ENCODE measurements around the gene LMO2.
"Not testable (repeated sequence)": the region's sequence is repeated elsewhere in the genome, so short reads cannot be mapped to it uniquely, and the experiment has no call there.

LMO2 gene

DNA sequence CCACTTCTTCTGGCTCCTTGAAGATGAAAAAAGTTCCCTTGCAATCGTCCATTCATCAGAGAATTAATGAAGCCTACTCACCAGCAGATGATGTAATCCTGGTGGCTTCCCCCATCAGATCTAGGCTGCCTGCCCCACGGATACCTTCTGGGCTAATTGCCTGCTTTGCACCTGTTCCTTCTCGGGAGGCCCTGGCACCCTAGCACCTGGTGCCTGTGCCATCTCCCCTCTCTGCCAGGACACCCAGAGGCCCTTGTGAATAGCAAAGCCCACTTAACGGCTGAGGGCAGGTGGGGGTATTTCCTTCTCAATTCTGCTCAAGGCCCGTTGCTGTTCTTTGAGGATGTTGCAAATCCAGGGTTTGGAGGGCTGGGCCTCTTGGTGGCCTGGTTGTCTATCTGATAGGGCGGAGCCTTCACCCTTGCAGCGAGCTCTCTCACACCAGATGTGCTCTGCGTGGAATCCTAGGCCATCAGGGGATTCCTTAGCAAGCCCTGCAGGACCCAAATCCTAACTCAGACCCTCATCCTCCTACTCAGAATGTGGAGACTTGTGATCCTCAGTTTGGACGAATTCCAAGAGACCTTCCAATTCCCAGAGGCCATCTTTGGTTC, at the start of gene LMO2:
Gene LMO2 (minus strand): TSS at position 363 of the 614 bp plus-strand sequence. CDS start 22,360 bp downstream, outside the sequence.
- no peak for DNase-seq

DNA sequence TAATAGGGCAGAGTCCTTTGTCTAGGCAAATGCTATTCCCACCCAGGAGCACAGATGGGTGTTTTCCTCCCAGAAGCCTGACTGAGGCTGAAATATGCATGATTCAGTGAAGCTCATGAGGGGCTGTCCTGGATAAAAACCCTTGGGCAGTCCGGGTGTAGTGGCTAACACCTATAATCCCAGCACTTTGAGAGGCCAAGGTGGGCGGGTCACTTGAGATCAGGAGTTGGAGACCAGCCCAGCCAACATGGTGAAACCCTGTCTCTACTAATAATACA, 48.6 kb upstream of the LMO2 start:
- DNase-seq, result no peak

DNA sequence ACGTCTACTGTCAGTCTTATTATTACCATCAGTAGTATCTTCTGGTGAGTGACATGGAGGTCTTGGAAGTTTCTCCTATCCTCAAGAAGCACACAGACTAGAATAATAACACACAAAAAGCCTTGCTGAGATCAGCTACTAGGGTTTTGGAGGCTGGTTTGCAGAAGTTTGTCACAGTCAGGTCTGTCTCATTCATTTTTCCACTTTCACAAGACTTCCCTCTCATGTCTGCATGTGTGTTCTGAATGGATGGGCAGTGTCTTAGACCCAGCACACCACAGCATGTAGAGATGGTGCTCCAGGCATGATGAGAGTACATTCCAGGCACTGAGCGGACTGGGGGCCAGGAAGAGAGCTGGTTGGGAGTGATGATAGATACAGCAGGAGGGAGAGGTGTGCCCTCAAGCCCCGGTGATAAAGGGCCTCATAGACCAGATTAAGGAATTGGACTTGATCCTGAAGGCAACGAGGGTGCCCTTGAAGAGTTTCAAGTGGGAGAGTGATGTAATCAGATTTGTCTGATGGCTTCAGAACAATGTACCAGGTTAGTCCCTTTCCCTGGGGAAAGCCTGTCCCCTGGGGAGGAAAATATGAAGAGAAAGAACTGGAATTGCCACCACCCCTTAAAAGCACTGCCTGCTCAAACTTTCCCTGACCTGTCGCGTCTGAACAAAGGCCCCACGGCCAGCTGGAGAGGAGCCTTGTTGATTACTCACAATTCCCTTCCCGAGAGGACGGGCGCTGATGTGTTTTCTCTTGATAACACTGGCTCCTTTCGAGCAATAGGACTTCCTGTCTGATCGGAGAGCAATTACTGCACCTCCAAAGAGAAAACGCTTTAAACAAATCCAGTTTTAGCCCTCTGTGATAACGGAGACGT, 45.1 kb upstream of the LMO2 start:
- DNase-seq, result no peak

DNA sequence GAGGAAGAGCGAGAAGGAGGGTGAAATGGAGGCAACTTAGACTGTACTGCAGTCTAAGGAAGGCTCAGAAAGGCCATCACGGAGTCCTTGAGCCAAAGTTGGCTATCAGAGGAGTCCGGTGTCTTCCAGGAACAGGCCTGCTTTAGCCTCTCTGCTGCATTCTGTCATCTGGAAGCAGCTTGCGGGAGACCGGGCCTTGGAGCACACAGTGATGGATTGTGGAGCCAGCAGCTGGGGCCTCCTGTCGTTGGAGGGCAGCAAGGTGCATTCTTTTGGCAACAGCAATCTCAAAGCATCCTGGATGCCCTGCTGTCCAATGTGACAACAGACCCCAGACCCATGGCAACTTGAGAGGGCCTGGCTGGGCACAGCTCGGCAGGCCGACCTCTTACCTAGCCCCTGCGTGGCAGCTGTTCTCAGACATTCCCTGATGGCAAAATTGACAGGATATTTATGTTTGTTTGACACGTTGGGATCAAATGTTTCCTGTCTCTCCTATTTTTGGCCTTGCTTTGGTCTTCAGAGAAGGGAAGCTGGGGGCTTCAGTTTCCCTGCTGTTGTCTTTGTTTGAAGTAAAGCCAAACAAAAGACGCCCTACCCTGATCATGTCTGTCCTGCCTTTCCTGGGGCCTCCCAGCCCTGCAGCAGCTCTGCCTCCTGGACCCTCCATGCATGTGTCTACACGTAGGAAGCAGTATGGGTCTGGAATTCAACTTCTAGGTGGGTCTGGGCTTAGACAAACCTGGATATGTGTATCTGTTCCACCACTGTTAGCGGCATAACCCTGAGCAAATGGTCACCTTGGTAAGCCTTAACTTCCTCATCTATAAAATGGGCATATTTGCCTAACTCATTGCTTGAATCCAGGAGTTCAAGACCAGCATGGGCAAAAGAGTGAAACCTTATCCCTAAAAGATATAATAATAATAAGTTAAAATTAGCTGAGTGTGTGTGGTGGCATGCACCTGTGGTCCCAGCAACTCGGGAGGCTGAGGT, 43.9 kb upstream of the LMO2 start:
- no peak for DNase-seq

DNA sequence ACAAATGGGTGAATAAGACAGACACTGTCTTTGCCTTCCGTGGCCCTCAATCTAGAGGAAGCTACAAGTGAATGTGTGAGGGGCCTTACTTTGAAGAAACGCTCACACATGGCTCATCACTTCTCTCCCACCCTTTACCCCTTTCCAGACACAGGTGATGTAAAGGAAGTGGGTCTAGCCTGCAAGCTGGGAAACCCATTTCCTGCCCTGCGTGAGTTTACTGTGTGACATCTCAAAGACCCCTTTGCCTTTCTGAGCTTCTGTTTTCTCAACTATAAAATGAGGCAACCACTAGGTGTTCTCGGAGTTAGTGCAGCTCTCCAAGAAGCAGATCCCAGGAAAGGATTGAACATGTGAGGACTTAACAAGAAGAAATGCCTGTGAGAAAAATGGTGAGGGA, 43.1 kb upstream of the LMO2 start:
- no peak for DNase-seq

DNA sequence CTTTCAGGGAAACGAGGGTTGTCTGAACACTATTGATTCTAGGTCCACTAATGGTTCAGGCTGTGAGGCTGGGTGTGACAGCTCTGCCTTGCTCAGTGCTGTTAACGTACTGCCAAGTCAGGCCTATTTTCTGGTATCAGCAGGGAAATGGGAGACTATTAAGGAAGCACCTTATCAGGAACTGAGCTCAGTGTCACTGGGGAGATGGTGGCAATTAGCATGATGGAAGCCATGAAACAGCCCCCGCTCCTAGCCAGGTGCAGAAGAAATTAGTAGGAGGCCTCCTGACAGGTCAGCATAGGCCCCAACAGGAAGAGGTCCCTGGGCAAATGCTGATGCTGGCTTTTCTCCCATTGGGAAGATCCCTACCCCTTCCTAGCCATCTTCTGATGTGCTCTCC, 42.6 kb upstream of the LMO2 start:
- no peak for DNase-seq

DNA sequence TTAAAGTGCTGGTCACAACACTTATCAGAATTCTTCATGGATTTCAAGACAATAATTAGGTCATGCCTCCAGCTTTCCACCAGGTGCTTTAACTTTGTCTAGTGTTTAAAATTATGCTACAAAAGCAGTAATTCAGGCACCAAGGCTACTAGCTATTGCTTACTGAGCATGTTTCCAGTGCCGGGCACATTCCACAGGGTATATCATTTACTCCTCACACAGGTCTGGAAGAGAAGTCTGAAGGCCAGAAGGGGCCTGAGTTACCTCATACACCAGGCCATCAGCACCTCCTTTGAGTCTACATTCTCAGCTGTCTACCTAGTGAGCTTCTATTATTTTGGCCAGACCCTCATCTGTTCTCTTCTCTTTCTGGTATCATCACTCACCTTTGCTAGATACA, 41.7 kb upstream of the LMO2 start:
- DNase-seq, result no peak

DNA sequence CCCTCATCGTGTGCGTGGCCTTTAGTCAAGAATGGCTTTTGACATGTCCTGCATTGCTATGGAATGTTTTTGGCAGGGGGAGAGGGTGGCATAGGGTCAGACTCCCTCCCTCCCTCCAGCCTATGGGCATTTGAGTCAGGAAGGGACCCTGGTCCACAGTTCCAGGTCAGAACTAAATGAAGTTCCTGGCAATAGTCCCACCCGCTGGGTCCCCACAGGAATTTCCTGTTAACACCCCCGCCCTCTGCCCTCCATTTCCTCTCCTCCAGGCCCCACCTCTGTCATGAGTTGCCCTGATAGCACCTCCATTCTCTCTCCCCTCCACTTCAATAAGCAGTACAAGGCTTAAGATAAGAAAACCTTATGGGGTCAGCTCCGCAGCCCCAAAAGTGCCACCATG, 40.8 kb upstream of the LMO2 start:
- DNase-seq, result no peak

DNA sequence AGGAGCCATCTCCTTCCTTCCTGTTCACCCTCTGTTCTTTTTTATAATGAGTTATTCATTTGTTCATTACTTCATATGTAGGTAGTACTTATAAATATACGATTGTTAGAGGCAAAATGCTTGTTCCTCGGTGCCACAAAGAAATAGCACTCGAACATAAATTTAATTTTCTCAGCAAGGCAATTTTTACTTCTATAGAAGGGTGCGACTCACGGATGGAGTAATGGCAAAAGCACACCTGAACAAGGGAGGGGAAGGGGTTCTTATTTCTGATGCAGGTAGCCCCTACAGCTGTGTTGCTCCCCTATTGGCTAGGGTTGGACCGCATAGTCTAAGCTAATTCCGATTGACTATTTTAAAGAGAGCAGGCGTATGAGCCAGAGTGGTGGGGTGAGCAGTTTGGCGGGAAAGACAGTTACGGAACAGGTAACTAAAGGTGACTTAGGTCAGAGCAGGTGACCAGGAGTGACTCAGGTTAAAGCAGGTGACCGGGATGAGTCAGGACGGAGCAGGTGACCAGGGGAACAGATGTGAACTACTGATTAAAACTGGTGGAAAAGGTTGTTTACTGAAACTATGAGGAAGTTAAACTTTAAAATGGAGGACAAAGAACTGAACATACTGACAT, 40.0 kb upstream of the LMO2 start:
- not testable (repeated sequence) for DNase-seq

DNA sequence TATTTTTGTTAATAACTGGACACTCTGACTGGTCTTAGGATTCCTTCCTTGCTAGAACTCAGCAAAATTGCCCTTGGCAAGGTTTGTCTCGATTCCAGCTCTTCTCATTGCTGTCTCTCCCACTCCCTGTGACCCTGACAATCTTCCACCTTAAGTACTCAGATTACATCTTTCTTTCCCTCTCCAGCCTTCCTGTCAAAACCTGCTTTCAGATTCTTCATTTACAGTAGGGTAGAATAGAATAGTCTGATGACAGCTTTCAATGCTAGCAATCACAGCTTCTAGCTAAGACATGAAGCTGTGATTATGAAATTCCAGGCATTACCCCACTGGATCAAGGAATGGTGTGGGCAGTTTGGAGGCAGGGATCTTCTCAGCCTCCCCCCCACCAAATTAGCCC, 39.2 kb upstream of the LMO2 start:
- no peak for DNase-seq

DNA sequence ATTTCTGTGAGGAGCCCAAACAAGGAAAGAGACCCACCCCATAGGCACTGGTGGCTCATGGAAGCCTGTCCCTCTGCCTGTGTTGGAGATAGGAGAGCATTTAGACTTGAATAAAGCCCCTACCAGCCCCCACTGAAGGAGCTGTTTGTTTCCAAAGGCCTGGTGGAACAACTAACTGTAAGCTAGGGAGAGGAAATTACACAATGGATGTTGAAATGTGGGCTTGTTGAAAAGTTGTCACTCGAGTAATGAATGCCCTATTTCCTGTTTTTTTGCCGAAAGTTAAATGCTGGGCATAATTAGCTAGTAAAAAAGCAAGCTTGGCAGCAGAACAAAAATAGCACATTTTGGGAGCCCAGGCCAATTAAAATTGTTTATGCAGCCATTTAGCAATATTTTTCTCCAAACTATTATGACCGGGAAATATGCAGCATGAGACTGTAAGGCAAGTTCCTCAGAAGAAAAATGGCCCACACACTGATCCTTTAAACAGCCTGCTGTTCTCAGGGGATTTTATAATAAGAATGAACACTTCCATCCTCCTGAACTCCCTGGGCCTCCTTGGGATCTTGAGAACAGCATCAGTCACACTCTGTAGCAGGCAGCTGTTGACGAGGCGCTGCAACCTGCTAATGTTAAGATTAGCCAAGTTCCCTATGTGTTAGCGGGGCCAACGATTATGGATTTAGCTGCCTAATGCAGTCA, 38.6 kb upstream of the LMO2 start:
- DNase-seq, result no peak

DNA sequence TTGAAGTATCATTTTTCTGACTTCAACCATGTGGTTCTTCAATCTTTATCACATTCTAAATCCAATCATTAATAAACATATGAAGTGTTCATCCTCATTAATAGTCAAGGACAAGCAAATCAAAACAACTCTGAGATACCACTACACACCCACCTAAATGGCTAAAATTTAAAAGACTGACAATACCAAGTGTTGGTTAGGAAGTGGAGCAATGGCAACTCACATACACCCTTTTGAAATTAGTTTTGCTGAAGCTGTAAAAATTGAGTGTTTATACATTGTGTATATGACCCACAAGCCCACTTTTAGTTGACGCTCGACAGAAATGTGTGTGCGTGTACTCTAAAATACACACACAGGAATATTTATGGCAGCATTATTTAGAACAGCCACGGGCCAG, 36.7 kb upstream of the LMO2 start:
- no peak for DNase-seq

DNA sequence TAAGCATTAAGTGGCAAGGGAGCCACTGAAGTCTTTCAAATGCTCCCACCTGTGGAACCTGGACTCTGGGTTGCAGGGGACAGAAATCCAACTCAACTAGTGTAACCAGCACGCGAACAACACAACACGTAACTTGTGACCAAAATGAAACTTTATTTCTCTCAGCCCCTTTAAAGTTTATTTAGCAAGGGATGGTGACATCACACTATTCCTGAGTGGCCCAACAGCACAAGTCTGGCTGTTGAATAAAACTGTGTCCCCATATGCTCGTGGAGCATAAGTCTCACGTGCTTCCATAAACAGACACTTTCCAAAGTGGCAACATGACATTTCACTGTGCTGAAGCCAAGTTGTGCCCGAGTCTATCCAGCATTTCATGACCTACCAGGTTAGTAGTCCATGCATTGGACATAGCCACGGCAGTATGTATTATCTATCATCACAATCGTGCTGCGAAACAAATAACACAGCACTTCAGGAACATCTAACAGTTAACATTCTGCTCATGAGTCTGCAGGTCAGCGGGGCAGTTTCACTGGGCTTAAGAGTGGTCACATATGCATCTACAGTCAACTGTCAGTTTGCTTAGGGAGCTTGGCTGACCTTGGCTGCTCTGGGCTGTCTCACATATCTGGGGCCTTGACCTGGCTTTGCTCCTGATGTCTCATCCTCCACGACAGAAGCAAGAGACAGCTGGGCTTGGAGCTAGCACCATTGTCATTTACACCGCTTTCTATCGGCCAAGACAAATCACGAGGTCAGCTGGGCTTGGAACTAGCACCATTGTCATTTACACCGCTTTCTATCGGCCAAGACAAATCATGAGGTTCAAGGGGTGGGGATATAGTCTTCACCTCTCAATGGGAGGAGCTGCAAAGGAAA, 35.0 kb upstream of the LMO2 start:
- no peak for DNase-seq

DNA sequence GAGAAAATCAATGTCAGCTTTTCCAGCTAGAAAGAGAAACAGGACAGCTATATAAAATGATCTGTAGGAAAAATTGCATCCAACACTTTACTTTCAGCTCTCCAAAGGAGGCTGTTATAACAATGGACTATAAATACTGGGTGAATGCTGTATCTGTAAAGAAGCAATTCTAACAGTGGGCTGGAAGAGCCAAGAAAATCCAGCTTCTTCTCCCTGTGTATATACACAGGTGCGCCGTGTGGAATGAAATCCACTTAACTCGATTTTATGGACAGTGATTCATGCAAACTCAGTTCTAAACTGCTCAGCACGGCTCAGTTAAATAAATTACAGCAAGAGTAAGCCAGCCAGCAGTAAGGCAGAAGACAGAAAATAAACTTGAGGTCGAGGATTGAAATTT, 32.5 kb upstream of the LMO2 start:
- DNase-seq, result no peak

DNA sequence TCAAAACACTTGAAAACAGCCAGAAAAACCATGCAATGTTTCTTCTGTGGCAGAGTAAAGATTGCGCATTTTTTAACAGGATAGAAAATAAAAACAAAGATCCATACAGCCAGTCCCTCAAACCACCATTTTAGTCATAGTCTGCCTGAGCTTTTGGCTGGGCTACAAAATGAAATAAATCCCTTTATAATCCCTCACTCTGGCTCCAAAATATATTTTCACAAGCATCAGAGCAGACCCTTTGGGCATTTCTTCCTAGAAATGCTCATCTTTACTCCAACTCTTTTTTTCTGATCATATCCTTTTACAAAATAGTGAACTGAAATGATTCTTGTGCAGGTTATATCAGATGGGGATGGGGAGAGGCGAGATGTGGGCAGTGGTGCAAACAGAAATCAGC, 31.8 kb upstream of the LMO2 start:
- no peak for DNase-seq

DNA sequence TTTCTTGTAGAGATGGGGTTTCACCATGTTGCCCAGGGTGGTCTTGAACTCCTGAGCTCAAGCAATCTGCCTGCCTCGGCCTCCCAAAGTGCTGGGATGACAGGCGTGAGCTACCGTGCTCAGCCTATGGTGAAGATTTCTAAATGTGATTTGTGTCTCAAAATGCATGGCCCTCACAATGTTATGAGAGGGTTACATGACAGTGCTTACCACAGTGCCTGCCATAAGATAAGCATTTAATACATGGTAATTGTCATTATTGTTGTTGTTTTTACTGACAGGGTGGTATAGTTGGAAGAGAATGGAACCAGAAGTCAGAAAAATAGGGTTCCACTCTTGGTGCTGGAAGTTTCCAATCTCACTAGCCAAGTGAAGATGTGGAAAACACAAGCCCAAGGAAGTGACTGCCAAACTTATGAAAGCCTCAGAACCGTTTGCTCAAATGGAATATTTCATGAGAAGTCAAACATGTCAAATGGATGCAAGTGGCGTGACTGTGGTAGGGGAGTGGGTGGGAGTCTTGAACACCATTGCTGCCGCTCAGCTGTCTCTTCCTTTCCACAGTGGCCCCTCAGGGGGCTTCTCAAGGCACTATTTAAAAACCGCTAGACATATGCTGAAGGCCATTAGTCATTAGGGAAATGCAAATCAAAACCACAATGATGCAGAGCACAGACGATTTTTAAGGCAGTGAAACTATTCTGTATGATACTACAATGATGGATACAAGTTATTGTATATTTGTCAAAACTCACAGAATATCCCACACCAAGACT, 29.1 kb upstream of the LMO2 start:
- no peak for DNase-seq

DNA sequence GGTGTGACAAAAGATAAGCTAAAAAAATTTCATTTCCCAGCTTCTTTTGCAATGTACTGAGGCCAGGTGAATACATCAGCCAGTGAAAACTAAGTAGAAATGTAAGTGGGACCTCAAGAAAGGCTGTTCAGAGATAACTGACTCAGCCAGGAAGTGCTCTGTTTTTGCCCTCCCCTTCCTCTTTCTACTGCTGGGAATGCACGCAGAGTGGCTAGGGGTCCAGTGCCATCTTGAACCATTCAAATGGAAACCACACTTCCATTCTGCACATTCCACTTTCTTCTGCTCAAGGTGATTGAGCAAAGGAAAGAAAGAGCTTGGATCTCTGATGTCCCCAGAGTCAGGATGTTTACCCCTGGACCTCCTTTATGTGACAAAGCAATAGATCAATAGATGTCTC, 27.8 kb upstream of the LMO2 start:
- no peak for DNase-seq

DNA sequence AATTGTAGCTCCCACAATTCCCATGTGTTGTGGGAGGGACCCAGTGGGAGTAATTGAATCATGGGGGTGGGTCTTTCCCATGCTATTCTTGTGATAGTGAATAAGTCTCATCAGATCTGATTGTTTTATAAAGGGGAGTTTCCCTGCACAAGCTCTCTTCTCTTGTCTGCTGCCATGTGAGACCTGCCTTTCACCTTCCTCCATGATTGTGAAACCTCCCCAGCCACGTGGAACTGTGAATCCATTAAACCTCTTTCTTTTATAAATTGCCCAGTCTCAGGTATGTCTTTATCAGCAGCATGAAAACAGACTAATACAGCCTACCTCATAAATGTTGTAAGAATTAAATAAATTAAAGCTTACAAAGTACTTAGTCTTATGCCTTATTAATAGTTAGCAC, 25.5 kb upstream of the LMO2 start:
- DNase-seq, result not testable (repeated sequence)

DNA sequence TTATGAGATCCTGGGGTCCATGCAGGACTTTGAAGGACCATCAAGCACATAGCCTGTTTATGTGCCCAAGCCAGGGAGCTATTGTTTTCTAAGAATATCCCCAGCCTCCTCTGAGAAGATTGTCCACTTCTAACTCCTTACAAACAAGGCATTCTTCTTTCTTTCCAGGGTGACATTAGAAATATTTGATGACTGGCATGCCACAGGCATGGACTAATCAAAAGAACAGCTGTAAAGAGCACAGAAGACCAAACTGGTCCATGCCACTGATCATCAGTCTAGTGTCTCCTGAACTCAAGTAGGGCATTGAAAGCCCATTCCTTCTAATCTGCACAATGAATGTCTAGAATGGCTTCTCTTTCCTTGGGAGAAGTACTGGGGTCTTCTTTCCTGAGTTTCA, 24.9 kb upstream of the LMO2 start:
- DNase-seq, result no peak

DNA sequence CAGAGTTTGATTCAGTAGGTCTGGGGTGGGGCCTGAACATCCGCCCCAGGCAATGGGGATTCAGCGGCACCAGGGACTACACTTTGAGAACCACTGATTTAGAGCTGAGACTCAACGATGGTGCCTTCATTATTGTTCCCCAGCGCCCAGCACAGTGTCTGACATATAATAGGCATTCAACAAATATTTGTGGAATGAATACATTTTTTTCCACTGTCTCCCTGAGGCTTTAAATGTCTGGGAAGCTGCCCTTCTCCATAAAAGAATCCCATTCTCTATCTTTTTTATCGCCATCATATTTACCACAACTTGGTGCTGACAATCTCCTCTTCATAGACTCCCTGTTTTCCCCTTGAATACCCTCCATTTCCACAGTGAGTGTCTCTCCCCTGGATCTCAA, 23.6 kb upstream of the LMO2 start:
- no peak for DNase-seq

DNA sequence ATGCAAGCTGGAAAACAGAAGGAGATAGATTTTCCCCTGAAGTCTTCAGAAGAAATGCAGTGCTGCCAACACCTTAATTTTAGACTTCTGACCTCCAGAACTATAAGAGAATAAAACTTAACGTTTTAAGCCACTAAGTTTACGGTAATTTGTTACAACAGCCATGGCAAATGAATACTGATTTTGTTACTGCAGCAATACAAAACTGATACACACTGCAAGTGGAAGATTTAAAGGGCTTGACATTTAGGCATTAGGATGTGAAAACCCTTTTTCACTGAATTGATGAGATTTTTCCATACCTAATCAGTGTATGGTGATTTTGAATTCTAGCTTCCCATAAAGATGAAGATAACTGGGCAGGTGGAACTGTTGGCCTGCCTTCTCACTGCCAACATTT, 22.1 kb upstream of the LMO2 start:
- no peak for DNase-seq

Measured in RPMI8226 (cell line).